Activated CD4-positive, alpha-beta T cell treated with anti-CD3 and anti-CD28 coated beads, Interleukin-2, amount 50 U/mL, for 24 hours (primary cell): ENCODE measurements around the gene VEGFD.

Experiments used
- DNase-seq, 2 donors: peaks; one replicate each; pipeline ENCODE4 v3.0.0-alpha.2; 2020; ENCODE audit warnings: low read depth in 1 of 2, low spot score in 1 of 2

Gene VEGFD, protein sequence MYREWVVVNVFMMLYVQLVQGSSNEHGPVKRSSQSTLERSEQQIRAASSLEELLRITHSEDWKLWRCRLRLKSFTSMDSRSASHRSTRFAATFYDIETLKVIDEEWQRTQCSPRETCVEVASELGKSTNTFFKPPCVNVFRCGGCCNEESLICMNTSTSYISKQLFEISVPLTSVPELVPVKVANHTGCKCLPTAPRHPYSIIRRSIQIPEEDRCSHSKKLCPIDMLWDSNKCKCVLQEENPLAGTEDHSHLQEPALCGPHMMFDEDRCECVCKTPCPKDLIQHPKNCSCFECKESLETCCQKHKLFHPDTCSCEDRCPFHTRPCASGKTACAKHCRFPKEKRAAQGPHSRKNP

DNA sequence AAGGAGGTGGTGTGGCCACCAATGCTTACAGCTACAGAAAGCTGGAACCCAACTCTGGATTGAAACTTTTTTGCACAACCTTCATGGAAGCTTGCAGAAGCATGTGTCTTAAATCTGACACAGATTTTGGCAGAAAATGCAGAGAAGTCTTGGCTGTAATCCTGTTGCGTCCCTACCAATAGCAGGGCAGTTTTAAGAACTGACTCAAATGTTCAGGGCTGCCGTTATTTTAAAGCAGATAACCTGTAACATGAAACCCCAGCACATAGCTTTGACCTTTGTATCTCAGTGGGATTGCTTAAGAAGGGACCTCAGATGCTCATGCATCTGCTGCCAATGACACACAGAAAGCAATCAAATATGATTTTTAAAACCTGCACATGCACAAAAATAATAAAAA lies at the start of gene VEGFD:
Gene VEGFD (minus strand): TSS at position 110 of the 400 bp plus-strand sequence. CDS start 467 bp downstream, outside the sequence.
- no peak for DNase-seq

DNA sequence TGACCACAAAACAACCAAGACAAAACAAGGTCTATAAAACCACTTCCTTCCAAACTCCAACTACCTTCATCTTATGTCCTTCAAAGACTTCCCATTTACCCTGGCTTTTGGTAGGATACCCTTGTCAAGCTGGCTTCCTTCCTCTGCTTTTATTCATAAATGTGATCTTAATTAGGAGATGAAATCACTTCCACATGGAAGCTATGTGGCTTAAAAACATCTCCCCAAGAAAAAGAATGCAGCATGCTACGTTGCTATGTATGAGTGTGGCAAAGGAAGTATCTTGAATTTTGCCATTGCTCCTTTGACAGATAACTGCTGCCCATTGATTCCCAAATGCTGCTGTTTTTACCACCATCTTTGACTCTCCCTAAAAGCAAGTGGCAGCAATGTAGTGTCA lies 46.4 kb upstream of the VEGFD start:
- no peak for DNase-seq

DNA sequence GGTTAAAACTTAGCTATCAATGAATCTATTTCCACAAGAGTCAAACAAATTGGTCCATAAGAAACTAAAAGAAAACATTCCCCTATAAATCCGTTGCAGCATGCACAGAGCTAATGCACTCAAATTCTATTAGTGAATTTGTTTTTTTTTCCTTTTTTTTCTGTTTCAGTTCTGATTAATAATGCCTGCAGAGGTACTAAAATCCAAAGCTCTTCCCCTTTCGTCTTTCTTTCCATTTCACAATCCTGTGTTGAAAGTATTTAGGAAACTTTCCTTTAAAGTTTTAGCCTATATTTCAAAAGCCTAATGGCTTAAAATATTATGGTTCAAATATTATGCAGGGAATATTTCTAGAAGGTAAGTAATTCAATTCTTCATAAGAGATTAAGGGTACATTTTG lies 45.9 kb upstream of the VEGFD start:
- no peak for DNase-seq

DNA sequence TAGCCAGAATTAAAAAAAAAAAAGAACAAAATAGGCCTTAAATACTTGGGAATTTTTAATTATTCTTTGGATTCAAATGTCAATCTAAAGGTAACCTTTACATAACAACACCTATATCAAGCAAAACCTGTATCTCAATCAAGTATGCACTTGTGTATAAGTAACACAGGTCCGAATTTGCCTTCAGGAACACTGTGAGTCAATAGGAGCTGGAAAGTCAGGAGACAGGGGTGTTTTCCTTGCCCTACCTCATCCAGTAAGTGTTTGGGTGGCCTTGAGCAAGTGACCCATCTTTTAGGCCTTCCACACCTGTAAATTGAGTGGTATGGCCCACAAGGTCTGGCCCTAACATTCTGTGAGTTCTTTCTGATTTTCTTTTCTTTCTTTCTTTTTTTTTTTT lies 40.8 kb upstream of the VEGFD start:
- no peak for DNase-seq

DNA sequence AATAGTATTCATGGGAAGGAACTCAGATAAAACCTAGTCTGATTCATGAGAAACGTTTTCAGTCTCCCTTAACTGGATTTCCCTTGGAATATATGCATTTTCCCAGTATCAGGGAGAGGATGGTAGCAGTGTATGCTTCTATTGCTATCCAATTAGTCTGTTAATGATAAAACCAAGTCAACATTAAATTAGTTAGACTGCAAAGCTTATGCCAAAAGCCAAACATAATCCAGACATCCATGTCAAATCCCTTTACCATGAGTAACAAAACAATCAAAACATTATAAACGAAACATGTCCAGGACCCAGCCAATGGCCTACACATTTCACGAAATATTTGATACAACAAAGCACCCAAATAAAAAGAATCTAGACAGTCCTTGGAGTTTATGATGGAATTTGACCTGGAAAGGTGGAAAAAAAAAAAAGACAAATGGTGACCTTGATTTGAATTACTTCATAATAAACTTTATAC lies 34.5 kb upstream of the VEGFD start:
- no peak for DNase-seq

DNA sequence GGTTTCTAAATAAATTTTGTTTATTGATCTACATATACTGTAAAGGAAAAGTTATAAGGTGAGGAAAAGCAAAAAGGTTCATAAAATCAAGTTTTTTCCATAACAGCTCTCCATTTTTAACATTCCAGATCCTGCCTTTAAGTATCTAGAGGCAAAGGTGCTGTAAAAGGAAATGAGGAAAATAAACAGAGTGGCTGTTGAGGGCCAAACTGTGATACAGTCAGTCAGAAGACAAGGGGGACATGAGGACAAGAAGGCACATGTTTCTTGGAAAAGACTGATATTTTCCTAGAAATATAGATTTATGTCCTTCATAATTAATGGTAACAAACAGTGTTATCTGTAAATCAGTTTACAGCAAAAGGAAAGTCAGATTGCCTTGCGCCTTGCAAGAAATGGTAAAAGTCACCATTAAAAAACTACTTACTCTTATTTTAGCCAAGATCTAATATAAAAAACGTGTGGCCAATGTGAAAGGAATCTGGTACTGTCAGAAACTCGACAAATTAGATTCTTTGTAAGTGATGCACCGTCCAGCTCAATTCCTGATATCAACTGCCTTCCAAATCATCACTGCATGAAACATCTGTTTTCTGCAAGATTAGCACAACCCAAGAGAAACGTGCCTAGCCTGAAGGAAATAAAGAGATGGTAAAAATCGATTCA lies 34.0 kb upstream of the VEGFD start:
- DNase-seq, result no peak

DNA sequence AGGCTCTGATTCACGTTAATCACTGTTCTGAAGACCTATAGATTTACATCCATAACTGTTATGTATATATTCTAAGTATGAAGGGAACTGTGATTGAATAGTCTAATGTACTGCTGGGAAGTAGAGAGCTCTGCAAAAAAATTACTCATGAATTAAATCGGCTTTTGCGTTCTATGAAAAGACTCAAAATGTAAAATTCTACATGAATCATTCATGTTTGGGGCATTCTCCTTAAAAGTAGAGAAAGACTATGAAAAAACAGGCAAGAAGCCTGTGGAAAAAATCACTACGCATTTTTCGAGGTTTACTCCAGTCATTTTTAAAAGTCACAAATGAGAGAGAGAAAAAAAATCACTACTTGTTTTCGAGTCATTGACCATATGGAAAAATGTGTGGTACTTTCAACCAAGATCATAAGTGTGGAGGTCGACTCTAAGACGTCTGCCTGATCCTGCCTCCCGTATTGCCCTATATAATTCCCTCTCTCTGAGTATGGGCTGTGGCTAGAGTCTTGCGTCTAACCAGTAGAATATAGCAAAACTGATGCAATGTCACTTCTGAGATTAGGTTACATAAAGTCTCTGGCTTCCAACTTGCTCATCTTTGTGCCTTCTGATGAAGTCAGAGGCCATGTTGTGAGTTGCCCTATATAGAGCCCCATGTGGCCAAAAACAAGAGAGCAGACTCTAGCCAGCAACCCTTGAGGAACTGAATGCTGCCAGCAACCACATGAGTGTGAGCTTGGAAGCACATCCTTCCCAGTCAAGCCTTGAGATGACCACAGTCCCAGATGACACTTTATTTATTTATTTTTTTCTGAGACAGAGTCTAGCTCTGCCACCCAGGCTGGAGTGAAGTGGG lies 32.1 kb upstream of the VEGFD start:
- no peak for DNase-seq

DNA sequence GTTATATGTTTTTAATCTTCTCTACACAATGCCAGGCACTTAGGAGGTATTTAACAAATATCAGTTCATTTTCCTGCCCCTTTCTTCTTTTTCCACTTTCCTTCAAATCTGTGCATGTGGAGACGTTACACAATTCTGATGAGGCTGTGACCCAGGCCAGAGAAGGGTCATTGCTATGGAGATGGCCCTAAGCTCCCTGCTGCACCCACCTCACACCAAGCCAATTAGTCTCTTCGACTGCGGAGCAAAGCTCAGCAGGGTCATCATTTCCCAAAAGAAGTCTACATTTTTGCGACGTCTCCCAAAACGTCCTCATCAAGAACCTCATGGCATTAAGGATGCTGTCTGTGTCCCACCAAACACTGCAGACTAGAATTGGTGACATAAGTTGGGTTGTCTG lies 28.9 kb upstream of the VEGFD start:
- DNase-seq, result no peak

DNA sequence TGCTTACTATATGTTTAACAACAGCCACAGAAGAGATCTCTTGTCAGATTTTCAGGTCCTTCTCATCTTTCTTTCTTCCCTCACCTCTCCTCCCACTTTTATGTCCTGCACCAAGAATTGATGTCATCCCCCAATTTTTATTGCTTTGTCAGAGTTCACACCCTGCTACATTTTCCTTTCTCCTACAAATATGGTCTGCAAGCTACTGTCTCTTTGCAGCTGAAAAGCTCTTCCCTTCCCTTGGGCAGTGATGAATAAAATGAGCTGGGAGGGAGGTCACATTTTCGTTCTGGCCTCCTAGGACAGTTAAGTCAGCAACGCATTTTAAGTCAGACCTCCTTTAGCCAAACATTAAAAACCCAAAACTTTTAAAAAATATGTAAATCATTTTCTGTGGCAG lies 26.7 kb upstream of the VEGFD start:
- DNase-seq, result no peak

DNA sequence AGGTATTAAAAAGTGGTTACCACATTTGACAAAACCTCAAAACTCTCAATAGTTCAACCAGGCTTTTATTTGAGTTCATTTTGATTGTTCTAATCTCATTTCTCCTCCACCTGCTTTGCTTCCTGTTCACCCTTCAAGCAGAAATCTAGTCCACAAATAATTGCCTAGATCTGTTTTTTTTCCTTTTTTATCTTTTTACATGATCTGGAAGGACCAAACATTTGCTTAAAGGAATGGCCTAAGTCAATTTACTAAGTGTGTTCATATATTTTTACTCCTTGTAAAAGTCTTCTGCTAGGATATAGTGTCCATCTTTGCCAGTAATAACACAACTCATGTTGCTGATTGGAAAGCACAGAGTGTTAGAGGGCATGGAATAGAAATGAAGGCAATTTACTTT lies 26.2 kb upstream of the VEGFD start:
- DNase-seq, result no peak

DNA sequence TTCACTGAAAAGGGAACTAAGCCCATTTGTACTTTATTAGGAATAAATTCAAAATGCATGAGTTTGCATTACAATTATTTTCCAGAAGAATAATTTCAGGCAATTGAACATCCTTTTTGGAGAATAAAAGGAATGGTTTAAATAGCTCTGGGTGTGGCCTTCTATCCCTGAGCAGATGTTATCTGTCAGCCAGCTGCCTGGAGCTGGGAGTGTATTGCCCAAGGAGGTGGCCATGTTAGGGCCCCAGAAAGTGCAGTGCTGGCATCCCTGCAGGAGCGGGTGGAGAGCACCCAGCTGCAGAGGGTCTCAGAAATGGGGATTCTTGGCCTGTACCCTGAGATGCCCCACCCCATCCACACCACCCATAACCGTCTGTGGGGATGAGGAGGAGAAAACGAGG lies 21.6 kb upstream of the VEGFD start:
- DNase-seq, result no peak

DNA sequence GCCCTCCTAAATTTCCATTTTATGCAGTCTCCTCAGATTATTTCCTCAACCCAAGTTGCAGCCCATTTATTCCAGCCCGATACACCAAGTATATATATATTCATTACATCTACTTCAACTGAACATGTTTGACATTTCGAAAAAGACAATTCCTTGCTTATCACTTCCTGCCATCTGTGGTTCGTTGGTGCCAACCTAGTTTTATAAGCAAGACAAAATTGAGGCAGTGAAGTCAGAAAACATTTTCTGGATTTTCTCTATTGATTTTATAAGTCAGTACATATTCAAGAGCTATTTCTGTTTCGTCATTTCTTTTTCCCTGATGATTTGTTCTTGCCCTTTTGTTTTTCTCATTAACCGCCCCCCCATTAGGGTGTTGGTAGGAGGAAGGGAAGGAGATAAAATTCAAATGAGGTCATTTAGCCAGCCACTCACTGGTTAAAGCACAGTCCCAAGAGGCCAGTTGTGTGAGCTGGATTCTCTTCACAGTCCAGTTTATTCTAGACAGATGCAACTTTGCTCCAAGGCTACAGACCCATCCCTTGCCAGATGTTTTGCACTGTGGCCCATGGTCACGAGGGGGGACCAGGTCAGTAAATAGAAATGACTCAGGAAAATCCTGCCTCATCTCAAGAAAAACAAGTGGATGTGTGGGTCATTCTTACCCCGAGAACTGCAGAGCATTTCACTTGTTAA lies 20.3 kb upstream of the VEGFD start:
- DNase-seq, result no peak

DNA sequence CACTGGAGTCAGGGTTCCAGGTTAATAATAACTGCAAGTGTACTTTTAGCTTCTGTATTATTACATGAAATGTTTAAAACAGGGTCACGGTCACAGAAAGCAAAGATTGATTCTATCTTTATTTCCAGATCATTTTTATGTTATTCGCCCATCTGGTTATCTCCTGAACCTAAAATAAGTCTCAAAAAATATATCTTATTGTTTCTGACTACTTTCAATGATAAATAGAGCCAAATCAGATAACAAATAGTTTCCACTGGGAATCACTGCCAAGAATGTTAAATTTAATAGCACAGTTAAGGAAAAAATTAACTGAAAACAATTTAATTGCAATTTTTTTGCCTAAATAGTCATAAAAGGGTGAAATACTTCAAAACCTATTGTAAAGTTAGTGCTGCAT lies 17.2 kb upstream of the VEGFD start:
- no peak for DNase-seq

DNA sequence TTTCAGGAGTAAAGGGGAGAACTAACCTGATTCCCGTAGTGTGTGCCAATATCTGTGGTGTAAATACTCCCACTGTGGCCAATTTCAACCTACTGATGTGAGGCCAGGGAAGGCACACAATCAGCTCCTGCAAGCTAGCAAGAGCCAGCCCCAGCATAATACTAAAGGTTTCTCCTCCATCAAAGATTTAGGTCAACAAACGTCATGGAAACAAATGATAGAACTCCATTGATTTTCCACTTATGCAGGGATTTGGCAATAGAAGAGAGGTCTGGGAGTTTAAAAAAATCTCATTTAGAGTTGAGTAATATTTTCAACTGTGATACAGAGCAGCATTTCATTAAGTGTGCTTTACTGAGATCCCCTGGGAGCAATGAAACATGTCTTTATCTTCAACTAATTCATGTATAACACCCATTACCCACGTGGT lies 15.8 kb upstream of the VEGFD start:
- no peak for DNase-seq

DNA sequence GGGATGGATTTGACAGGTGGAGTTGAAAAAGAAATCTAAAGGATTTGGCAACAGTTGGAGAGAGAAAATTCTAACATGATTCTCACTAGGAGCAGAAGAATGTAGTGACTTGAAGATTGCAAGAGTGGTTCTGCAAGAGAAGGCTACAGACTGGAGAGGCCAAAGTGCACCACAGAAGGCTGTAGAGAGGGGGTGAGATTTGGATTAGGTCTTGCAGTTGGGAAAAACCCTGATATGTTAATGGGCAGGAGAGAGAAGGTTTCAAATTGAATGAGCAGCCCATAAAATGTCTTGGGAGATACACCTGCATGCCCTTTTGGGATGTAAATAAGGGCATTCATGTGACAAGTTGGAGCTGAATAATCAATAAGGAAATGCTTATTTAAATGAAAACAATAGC lies 14.7 kb upstream of the VEGFD start:
- DNase-seq, result no peak

DNA sequence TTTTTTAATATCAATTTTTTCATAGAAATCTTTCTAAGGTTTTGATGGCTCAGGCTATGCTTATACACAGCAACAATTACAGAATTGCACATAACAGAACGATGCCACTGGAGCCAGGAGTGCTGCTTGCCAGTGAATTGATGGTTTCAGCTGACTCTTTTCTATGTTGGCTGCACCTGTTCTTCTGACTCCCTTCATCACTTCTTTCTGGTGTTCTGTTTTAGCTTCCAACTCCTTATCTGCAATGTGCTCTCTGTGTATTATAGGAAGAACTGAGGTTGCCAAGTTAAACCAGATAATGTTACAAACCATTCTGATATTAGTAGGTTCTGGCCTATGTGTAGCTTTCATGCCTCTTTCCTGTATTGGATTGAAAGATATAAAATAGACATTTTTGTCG lies 11.6 kb upstream of the VEGFD start:
- DNase-seq, result no peak

DNA sequence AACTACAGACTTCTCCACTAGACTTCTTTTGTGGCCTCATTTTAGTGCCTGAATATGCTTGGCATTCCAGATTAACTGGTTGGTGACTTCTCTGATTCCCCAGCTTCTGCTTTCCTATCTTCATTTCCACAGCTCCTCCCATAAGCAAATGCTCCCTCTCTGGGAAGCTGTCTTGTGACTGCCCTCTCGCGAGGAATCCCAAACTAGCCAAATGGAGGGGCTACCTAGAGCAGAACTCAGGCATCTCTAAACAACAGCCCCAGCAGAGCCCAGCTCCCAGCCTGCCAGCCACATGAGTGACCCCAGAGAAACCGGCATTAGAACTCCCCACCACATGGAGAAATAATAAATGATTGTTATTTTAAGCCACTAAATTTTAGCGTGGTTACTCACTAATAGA lies 7.6 kb upstream of the VEGFD start:
- no peak for DNase-seq

DNA sequence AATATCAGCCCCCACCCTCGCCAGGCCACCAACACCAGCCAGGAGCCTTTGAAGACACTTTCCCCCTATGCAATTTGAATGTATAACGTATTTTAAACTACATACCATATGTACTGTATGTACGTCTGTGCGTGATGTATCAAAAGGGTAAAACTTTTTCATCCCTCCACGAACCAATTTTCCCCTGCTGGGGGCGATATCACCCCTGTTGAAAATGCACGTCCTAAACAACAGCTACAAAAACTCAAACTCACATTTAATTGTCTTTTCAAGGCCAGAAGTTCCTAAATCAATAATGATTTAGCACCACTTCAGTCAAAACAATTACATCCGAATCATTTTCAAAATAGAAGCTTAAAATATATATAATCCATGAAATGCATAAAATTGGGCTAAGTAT lies 1.4 kb downstream of the VEGFD start:
- no peak for DNase-seq

DNA sequence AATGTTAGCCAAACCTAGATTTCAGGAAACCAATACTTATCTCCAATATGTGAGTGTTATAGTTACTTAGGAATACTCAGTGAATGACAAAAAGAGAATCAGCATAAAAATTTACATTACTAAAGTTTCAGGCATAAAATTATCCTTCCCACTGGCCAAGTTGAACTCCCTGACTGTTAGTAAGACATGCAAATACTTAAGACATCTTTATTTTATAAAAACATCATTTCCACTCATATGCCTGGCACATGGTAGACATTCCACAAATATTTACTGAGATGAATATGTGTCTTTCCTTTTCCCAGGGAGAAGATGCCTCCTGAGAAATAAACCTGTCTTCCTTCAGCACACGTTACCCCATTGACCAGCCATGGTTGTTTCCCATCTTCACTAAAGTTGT lies 7.3 kb downstream of the VEGFD start:
- DNase-seq, result no peak

DNA sequence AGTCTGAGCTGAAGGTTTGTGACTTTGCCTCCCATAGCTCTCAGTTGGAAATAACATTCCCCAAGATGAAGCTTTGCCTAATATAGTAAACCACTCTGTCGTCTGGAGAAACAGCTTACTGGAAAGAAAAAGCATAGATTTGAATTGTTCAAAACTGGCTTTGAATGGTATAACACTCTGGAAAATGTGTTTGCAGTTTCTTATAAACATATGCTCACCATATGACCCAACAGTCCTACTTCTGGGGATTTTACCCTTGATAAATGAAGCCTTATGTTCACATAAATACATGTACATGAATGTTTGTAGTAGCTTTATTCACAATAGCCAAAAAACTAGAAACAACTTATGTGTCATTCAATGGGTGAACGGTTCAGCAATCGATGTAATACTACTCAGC lies 10.2 kb downstream of the VEGFD start:
- DNase-seq, result no peak
